Ovary (tissue), 3 donors: ENCODE measurements around the gene CHIA.

Experiments used
- EP300 ChIP-seq: sonication (generic); formaldehyde crosslinking; IDR thresholded peaks from one replicate; pipeline ENCODE4 v1.6.1; 2017; ENCODE audit warnings: antibody characterized with exemption
- POLR2A ChIP-seq: fragments of 450-650 bp; IDR thresholded peaks from one replicate; pipeline ENCODE4 v1.6.1; 2017; ENCODE audit warnings: antibody characterized with exemption, mild to moderate bottlenecking, moderate library complexity
- TF ChIP-seq, protein P1 (sequence below), 3 donors: fragments of 450-650 bp in 2 of 3; fragments of 200-600 bp in 1 of 3; IDR thresholded peaks; one replicate each; pipeline versions ENCODE4 v1.5.1 to v1.8.0; 2016 to 2022; ENCODE audit warnings: antibody characterized with exemption in 3 of 3, mild to moderate bottlenecking in 1 of 3
- donor health status: DM: no; HTN: no; CAD: no.

DNA sequence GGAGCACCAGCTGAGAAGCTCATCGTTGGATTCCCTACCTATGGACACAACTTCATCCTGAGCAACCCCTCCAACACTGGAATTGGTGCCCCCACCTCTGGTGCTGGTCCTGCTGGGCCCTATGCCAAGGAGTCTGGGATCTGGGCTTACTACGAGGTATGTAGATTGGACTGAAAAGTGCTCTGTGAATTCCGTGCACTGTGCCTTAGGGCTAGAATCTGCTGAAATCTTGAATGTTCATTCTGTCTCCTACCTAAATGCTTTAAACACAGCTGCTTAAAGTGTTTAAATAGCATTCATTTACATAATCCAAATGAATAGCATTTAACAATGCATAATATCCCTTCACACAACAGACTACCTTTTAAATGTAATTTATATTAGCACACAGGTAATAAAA lies 27.9 kb downstream of the CHIA start:
- TF ChIP-seq, protein P1, sequence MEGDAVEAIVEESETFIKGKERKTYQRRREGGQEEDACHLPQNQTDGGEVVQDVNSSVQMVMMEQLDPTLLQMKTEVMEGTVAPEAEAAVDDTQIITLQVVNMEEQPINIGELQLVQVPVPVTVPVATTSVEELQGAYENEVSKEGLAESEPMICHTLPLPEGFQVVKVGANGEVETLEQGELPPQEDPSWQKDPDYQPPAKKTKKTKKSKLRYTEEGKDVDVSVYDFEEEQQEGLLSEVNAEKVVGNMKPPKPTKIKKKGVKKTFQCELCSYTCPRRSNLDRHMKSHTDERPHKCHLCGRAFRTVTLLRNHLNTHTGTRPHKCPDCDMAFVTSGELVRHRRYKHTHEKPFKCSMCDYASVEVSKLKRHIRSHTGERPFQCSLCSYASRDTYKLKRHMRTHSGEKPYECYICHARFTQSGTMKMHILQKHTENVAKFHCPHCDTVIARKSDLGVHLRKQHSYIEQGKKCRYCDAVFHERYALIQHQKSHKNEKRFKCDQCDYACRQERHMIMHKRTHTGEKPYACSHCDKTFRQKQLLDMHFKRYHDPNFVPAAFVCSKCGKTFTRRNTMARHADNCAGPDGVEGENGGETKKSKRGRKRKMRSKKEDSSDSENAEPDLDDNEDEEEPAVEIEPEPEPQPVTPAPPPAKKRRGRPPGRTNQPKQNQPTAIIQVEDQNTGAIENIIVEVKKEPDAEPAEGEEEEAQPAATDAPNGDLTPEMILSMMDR (IDR thresholded peaks at IDR 0.05): no peak
- TF ChIP-seq POLR2A: no peak
- no peak for TF ChIP-seq EP300
